ENCODE measurements around the gene MTG2. TPM values are rescaled to one million over a fixed set of nuclear protein-coding genes. Genes with fewer than 3 reads are reported as not detected.

MTG2 gene
- total RNA-seq, 1 experiment from 2014 or later = 56.8 TPM

- CTCF ChIA-PET = interaction anchor here (0.5 kb wide), 1 partner anchor 243 kb away, joined by 3 read pairs; no protein-coding TSS in a partner anchor
- ATAC-seq (peak; percentile 38), DNase-seq (ENCODE audit: low read depth, low spot score) (no peak)
- no peaks in the 10 kb centered on the region for H3K36me3 ChIP-seq (ENCODE audit: control insufficient read depth, insufficient read depth, low read length)
- H3K4me3 ChIP-seq (ENCODE audit: low read depth in 2 of 2, low read length in 2 of 2) = no peak overlapping the region
- no peak for TF ChIP-seq SIN3A (IDR thresholded peaks at IDR 0.05; ENCODE audit: borderline replicate concordance, insufficient read depth, low read depth, low read length)
- TF ChIP-seq TCF7L2 (IDR thresholded peaks at IDR 0.05; ENCODE audit: low read depth, low read length) = no peak
- no peak for TF ChIP-seq REST (IDR thresholded peaks at IDR 0.05; ENCODE audit: insufficient read depth in 1 of 2, low read depth in 2 of 2, low read length in 1 of 2)
- TF ChIP-seq CTCF (IDR thresholded peaks at IDR 0.05) = no peak
- TF ChIP-seq POLR2AphosphoS5 (IDR thresholded peaks at IDR 0.05; ENCODE audit: low read depth, low read length) = no peak
- no TSS peak for BruUV-seq (replicated peaks)
- intact Hi-C loops (cut with micrococcal nuclease; ENCODE audit: unreplicated experiment) (no loop called here), in situ Hi-C loops (cut with HindIII; ENCODE audit: low pct_unique_long_range_greater_than_20kb, low sequenced_read_pairs) (no loop called here)
- POLR2A ChIA-PET = no interaction called here
- no peaks in the 10 kb centered on the region; the same call in none of the 2 replicates for H3K4me1 ChIP-seq (ENCODE audit: control insufficient read depth, insufficient read depth, low read length)
- no peaks in the 10 kb centered on the region; the same call in 1 of the 2 replicates for H3K27me3 ChIP-seq (ENCODE audit: control insufficient read depth, insufficient read depth, low read length)
- H3K9me3 ChIP-seq (ENCODE audit: control insufficient read depth, insufficient read depth, low read depth, low read length) = no peaks in the 10 kb centered on the region
- no peak overlapping the region for H3K27ac ChIP-seq (ENCODE audit: low read length)
These were observed 44.8 kb downstream of the MTG2 start for GRCh38 chr20:62227591-62227976.

- ATAC-seq (peak; percentile 60), DNase-seq (ENCODE audit: low read depth, low spot score) (no peak)
- TF ChIP-seq SIN3A (IDR thresholded peaks at IDR 0.05; ENCODE audit: borderline replicate concordance, insufficient read depth, low read depth, low read length) (no peak), REST (IDR thresholded peaks at IDR 0.05; ENCODE audit: insufficient read depth in 1 of 2, low read depth in 2 of 2, low read length in 1 of 2) (0 out of 4 replicates have a peak, but pooled peaks of 1 of the 2 experiments have one; percentile 49)
- no peaks in the 10 kb centered on the region; the same call in 1 of the 2 replicates for H3K27me3 ChIP-seq (ENCODE audit: control insufficient read depth, insufficient read depth, low read length)
- H3K36me3 ChIP-seq (ENCODE audit: control insufficient read depth, insufficient read depth, low read length) = no peaks in the 10 kb centered on the region
- CTCF ChIA-PET = interaction anchor here (0.5 kb wide), 1 partner anchor 244 kb away, joined by 3 read pairs; no protein-coding TSS in a partner anchor
- in situ Hi-C loops (cut with HindIII; ENCODE audit: low pct_unique_long_range_greater_than_20kb, low sequenced_read_pairs) = no loop called here
- POLR2A ChIA-PET = no interaction called here
- no TSS peak for BruUV-seq (replicated peaks)
- H3K4me3 ChIP-seq (ENCODE audit: low read depth in 2 of 2, low read length in 2 of 2) = no peak overlapping the region
- H3K4me1 ChIP-seq (ENCODE audit: control insufficient read depth, insufficient read depth, low read length) = no peaks in the 10 kb centered on the region; the same call in none of the 2 replicates
- no peaks in the 10 kb centered on the region for H3K9me3 ChIP-seq (ENCODE audit: control insufficient read depth, insufficient read depth, low read depth, low read length)
- H3K27ac ChIP-seq (ENCODE audit: low read length) = no peak overlapping the region
- intact Hi-C loops (cut with micrococcal nuclease; ENCODE audit: unreplicated experiment) = no loop called here
These were observed 45.4 kb downstream of the MTG2 start for GRCh38 chr20:62227977-62228958.
